ENCODE results near the gene APOM. TPM values are rescaled to one million over a fixed set of nuclear protein-coding genes. Genes with fewer than 3 reads are reported as not detected.

The APOM gene
- total and polyA plus RNA-seq, 11 donors, result 0.54 to 6.6 (median 1.8) TPM

- Histone ChIP-seq H3K4me1 (peaks cover 0 to 26% (median 14%) of the 10 kb centered on the region in 12 donors), H3K27me3 (no peaks in the 10 kb centered on the region), H3K27ac (peak within 1 kb of the TSS in 11 of 12 donors; percentile 9 to 83 (median 63)), H3K4me3 (peak within 1 kb of the TSS; percentile 28 to 74 (median 58)), H3K36me3 (peaks cover 0 to 14% (median 6%) of the 10 kb centered on the region in 9 donors), H3K9me3 (no peaks in the 10 kb centered on the region)
- DNase-seq, result peak; percentile 82 to 90 (median 85)
- TF ChIP-seq POLR2A (IDR thresholded peaks at IDR 0.05) (no peak), CTCF (IDR thresholded peaks at IDR 0.05) (peak; percentile 54 to 85 (median 78))
- intact Hi-C loops (cut with DNase I), result loop anchor here (1.0 to 10.0 kb wide), 15 partner anchors 47 to 274 kb away; partner anchors contain the start of genes DDAH2 (in 3 of the 10), NELFE (in 3 of the 10), SKIC2 (in 3 of the 10) and SAPCD1 (in 2 of the 10)
- WGBS, 4 donors, result 11 to 14% (median 13%) methylated on average over 17 of the region's 17 CpGs
- ATAC-seq, result peak; percentile 75 to 92 (median 88)
Observed at GRCh38 chr6:31680226-31681134, 24.8 kb downstream of the APOM start, which contains the start of gene LY6G5C. TSS of gene LY6G5C (minus strand) at chr6:31681067. CDS start at chr6:31680373, 694 bp downstream.

DNA sequence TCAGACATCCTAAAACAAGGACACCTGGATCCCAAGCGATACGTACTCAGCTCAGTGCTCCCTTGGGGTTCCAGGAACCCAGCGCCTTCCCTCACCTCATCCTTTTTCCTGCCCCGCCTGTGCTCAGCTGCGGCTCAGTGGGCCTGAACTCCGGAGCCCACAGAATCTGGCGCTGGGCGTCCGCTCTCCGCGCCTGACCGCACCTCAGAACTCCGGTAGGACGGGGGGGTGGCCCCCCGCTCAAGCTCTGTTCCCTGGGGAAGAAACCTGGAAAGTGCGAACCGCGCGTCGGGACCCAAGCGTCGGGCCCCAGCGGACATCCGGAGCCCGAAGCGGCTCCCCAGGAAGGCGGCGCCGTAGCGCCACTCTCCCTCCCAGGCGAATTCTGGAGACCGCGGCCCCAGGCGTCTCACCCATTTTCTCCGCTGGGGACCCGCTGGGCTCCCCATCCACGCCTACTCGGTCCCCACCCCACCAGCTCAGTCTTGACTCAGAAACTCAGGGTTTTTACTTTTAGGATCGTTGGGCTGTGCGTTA, 25.5 kb downstream of the APOM start:
- intact Hi-C loops (cut with DNase I), result loop anchor here (1.0 to 10.0 kb wide), 14 partner anchors 46 to 274 kb away; partner anchors contain the start of genes DDAH2 (in 3 of the 10), NELFE (in 3 of the 10), SKIC2 (in 3 of the 10) and SAPCD1 (in 2 of the 10)
- Histone ChIP-seq H3K27me3 (no peaks in the 10 kb centered on the region), H3K4me1 (peaks cover 0 to 26% (median 14%) of the 10 kb centered on the region in 12 donors), H3K9me3 (no peaks in the 10 kb centered on the region), H3K27ac (peak overlapping the region in 11 of 12 donors; percentile 9 to 83 (median 63)), H3K4me3 (peak overlapping the region; percentile 28 to 74 (median 58)), H3K36me3 (peaks cover 0 to 21% (median 12%) of the 10 kb centered on the region in 9 donors)
- peak; percentile 44 to 79 (median 54) for DNase-seq
- 1 to 3% (median 2%) methylated on average over 29 to 40 of the region's 40 CpGs for WGBS, 4 donors
- peak; percentile 49 to 81 (median 66) for ATAC-seq
- TF ChIP-seq CTCF (IDR thresholded peaks at IDR 0.05), result peak in 3 of 12 donors; percentile 7 to 37 (median 13)
- no peak for TF ChIP-seq POLR2A (IDR thresholded peaks at IDR 0.05)

GRCh38 chr6:31683591-31683990, 27.9 kb downstream of the APOM start:
- Histone ChIP-seq H3K36me3 (peaks cover 0 to 45% (median 35%) of the 10 kb centered on the region in 9 donors), H3K4me3 (peak overlapping the region in 1 of 12 donors; percentile 45), H3K27me3 (no peaks in the 10 kb centered on the region), H3K4me1 (peaks cover 0 to 26% (median 14%) of the 10 kb centered on the region in 12 donors), H3K27ac (no peak overlapping the region), H3K9me3 (no peaks in the 10 kb centered on the region)
- 80 to 85% (median 80%) methylated on average over 13 of the region's 13 CpGs for WGBS, 4 donors
- ATAC-seq (no peak), DNase-seq (no peak)
- intact Hi-C loops (cut with DNase I), result loop anchor here (5.0 to 10.0 kb wide), 9 partner anchors 44 to 271 kb away; partner anchors contain the start of genes DDAH2 (in 3 of the 10), NELFE (in 3 of the 10), SKIC2 (in 3 of the 10) and SAPCD1 (in 2 of the 10)
- TF ChIP-seq CTCF (IDR thresholded peaks at IDR 0.05) (no peak), POLR2A (IDR thresholded peaks at IDR 0.05) (no peak)
